ENCODE measurements around the gene RBM39.

RBM39 gene

DNA sequence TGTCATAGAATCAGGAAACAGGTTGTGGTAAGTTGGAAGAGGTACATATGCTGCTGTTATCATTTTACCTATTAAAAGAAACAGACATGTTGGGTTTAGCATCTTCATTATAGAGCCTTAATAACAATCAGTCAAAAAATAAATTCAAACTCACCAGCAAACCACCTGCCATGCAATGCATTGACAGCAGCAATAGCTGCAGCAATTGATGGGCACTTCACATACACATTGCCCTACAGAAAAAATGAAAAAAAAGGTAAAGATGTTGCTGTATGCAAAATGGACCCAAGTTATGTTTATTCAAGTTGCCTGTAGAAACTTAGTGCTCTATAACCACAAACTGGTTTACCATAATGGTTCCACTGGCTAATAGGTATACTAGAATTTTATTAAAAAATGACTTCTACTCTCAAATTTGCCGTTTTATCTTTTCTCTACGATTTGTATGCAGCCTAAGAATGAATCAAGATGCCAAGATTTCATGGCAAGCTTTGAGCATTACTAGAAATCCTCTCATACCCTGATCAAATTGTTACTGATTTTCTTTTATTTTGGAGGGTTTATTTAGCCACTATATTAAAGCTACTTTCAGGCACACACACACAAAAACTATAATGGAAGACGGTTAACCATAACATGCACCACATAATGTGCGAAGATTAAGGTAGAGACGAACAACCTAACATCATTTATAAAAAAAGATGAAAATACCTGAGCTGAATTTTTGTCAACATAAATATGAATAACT is 37.4 kb downstream of the RBM39 start:
- Histone ChIP-seq H3K36me3 (replicated peaks in 1 of 2; ENCODE audit: control insufficient read depth in 2 of 2, insufficient read depth in 2 of 2, low read length in 2 of 2) (peaks cover 16 to 94% of the 10 kb centered on the region in 2 donors), H3K4me1 (ENCODE audit: control insufficient read depth in 2 of 2, insufficient read depth in 1 of 2, low read depth in 1 of 2, low read length in 2 of 2) (peaks cover 1 to 10% of the 10 kb centered on the region in 2 donors), H3K27ac (replicated peaks; ENCODE audit: low read length) (no peak overlapping the region), H3K79me1 (ENCODE audit: low read depth, low read length) (peaks cover 2% of the 10 kb centered on the region), H2BK12ac (ENCODE audit: low read length) (no peak overlapping the region), H3K9me3 (replicated peaks in 1 of 2; ENCODE audit: control insufficient read depth in 2 of 2, insufficient read depth in 1 of 2, low read depth in 1 of 2, low read length in 2 of 2) (no peaks in the 10 kb centered on the region), H3K9ac (ENCODE audit: low read depth, low read length, poor library complexity) (no peak overlapping the region), H3K4ac (ENCODE audit: low read length) (no peak overlapping the region), H3K18ac (ENCODE audit: low read length) (no peak overlapping the region), H3K4me3 (ENCODE audit: low read length in 2 of 2) (no peak overlapping the region), H2BK120ac (ENCODE audit: low read depth, low read length) (no peak overlapping the region), H2AK5ac (ENCODE audit: low read depth, low read length) (no peak overlapping the region), H3K23ac (ENCODE audit: low read depth, low read length, poor library complexity) (no peak overlapping the region), H2AFZ (ENCODE audit: low read length) (no peak overlapping the region), H4K8ac (ENCODE audit: low read depth, low read length) (no peak overlapping the region), H3K4me2 (ENCODE audit: insufficient read depth, low read length, poor library complexity, severe bottlenecking) (no peak overlapping the region), H4K91ac (ENCODE audit: low read depth, low read length, poor library complexity) (no peak overlapping the region), H3K27me3 (ENCODE audit: control insufficient read depth in 3 of 3, insufficient read depth in 3 of 3, low read depth in 1 of 3, low read length in 3 of 3) (no peaks in the 10 kb centered on the region), H2BK15ac (ENCODE audit: low read length) (no peak overlapping the region), H2BK5ac (ENCODE audit: low read length) (no peak overlapping the region), H3K14ac (ENCODE audit: low read length) (no peak overlapping the region)
- no CpG with 5 or more reads among the region's 5 CpGs for WGBS, 2 donors (ENCODE audit: extremely low coverage in 2 of 2, insufficient read length in 2 of 2, insufficient replicate concordance in 1 of 2)
- DNase-seq (ENCODE audit: low spot score): no peak

DNA sequence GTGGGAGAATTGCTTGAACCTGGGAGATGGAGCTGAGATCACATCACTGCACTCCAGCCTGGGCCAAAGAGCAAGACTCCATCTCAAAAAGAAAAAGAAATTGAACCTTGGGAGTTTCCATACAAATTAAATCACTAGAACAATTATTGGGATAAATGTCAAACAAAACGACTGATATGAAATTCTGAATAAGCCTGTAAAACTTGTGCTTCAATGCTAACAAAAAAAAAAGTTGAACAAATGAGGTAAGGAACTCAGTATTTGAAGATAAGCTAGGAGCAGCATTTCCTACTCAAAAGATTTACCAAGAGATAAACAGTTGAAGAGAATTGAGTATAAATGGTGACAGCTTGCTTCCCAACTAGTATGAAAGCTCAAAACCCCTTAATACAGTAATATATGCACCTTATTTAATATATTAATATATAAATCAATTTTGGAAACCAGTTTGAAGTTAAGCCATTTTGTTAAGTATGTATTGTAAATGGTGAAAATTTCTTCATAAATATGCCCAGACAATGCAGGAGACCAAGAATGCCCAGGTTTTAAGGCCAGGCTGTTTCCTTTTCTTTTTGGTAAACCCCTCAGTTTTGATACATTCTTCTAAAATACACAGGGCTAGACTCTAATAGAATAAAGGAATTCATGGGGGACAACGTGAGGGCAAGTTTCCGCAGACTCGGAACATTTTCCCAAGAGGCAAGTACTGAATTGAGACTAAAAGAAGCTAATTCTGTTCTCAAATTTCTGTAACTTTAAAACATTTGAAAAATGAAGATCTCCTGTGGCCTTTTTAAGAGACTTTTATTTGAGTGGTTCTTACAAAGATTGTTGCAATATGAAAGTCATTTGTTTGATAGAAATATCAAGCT is 39.0 kb downstream of the RBM39 start:
- Histone ChIP-seq H2AK5ac (ENCODE audit: low read depth, low read length) (no peak overlapping the region), H2BK15ac (ENCODE audit: low read length) (no peak overlapping the region), H3K23ac (ENCODE audit: low read depth, low read length, poor library complexity) (no peak overlapping the region), H4K8ac (ENCODE audit: low read depth, low read length) (no peak overlapping the region), H3K9ac (ENCODE audit: low read depth, low read length, poor library complexity) (no peak overlapping the region), H3K4me2 (ENCODE audit: insufficient read depth, low read length, poor library complexity, severe bottlenecking) (no peak overlapping the region), H3K4me1 (ENCODE audit: control insufficient read depth in 2 of 2, insufficient read depth in 1 of 2, low read depth in 1 of 2, low read length in 2 of 2) (peaks cover 4 to 5% of the 10 kb centered on the region in 2 donors), H3K27me3 (ENCODE audit: control insufficient read depth in 3 of 3, insufficient read depth in 3 of 3, low read depth in 1 of 3, low read length in 3 of 3) (no peaks in the 10 kb centered on the region), H4K91ac (ENCODE audit: low read depth, low read length, poor library complexity) (no peak overlapping the region), H3K4ac (ENCODE audit: low read length) (no peak overlapping the region), H2AFZ (ENCODE audit: low read length) (no peak overlapping the region), H3K27ac (replicated peaks; ENCODE audit: low read length) (no peak overlapping the region), H3K9me3 (replicated peaks in 1 of 2; ENCODE audit: control insufficient read depth in 2 of 2, insufficient read depth in 1 of 2, low read depth in 1 of 2, low read length in 2 of 2) (no peaks in the 10 kb centered on the region), H3K79me1 (ENCODE audit: low read depth, low read length) (peaks cover 5% of the 10 kb centered on the region), H3K36me3 (replicated peaks in 1 of 2; ENCODE audit: control insufficient read depth in 2 of 2, insufficient read depth in 2 of 2, low read length in 2 of 2) (peaks cover 16 to 77% of the 10 kb centered on the region in 2 donors), H3K4me3 (ENCODE audit: low read length in 2 of 2) (no peak overlapping the region), H2BK5ac (ENCODE audit: low read length) (no peak overlapping the region), H3K18ac (ENCODE audit: low read length) (no peak overlapping the region), H2BK120ac (ENCODE audit: low read depth, low read length) (no peak overlapping the region), H2BK12ac (ENCODE audit: low read length) (no peak overlapping the region), H3K14ac (ENCODE audit: low read length) (no peak overlapping the region)
- WGBS, 2 donors (ENCODE audit: extremely low coverage in 2 of 2, insufficient read length in 2 of 2, insufficient replicate concordance in 1 of 2): no CpG with 5 or more reads among the region's 4 CpGs
- DNase-seq (ENCODE audit: low spot score): no peak

- H3K27me3 ChIP-seq (ENCODE audit: control insufficient read depth in 3 of 3, insufficient read depth in 3 of 3, low read depth in 1 of 3, low read length in 3 of 3): no peaks in the 10 kb centered on the region
- no peak overlapping the region for H2AFZ ChIP-seq (ENCODE audit: low read length)
- no peak overlapping the region for H3K27ac ChIP-seq (replicated peaks; ENCODE audit: low read length)
- no peak overlapping the region for H3K4me2 ChIP-seq (ENCODE audit: insufficient read depth, low read length, poor library complexity, severe bottlenecking)
- H3K9ac ChIP-seq (ENCODE audit: low read depth, low read length, poor library complexity): no peak overlapping the region
- no peak for DNase-seq (ENCODE audit: low spot score)
- H3K18ac ChIP-seq (ENCODE audit: low read length): no peak overlapping the region
- no peak overlapping the region for H3K4ac ChIP-seq (ENCODE audit: low read length)
- WGBS, 2 donors (ENCODE audit: extremely low coverage in 2 of 2, insufficient read length in 2 of 2, insufficient replicate concordance in 1 of 2): no CpG with 5 or more reads among the region's 12 CpGs
- no peak overlapping the region for H3K23ac ChIP-seq (ENCODE audit: low read depth, low read length, poor library complexity)
- H3K79me1 ChIP-seq (ENCODE audit: low read depth, low read length): peaks cover 8% of the 10 kb centered on the region
- H3K4me3 ChIP-seq (ENCODE audit: low read length in 2 of 2): no peak overlapping the region
- H2BK15ac ChIP-seq (ENCODE audit: low read length): no peak overlapping the region
- no peaks in the 10 kb centered on the region for H3K9me3 ChIP-seq (replicated peaks in 1 of 2; ENCODE audit: control insufficient read depth in 2 of 2, insufficient read depth in 1 of 2, low read depth in 1 of 2, low read length in 2 of 2)
- H2BK120ac ChIP-seq (ENCODE audit: low read depth, low read length): no peak overlapping the region
- no peak overlapping the region for H4K91ac ChIP-seq (ENCODE audit: low read depth, low read length, poor library complexity)
- no peak overlapping the region for H3K14ac ChIP-seq (ENCODE audit: low read length)
- H2AK5ac ChIP-seq (ENCODE audit: low read depth, low read length): no peak overlapping the region
- H4K8ac ChIP-seq (ENCODE audit: low read depth, low read length): no peak overlapping the region
- no peak overlapping the region for H2BK12ac ChIP-seq (ENCODE audit: low read length)
- peaks cover 16 to 69% of the 10 kb centered on the region in 2 donors for H3K36me3 ChIP-seq (replicated peaks in 1 of 2; ENCODE audit: control insufficient read depth in 2 of 2, insufficient read depth in 2 of 2, low read length in 2 of 2)
- H2BK5ac ChIP-seq (ENCODE audit: low read length): no peak overlapping the region
- peaks cover 5 to 9% of the 10 kb centered on the region in 2 donors for H3K4me1 ChIP-seq (ENCODE audit: control insufficient read depth in 2 of 2, insufficient read depth in 1 of 2, low read depth in 1 of 2, low read length in 2 of 2)
Observed at GRCh38 chr20:35702051-35702823, 39.8 kb downstream of the RBM39 start.
